Right atrium auricular region (tissue), 2 donors: ENCODE data around the gene FUT6. TPM values are rescaled to one million over a fixed set of nuclear protein-coding genes. Genes with fewer than 3 reads are reported as not detected.

Source experiments
- DNase-seq: peaks from one replicate; pipeline ENCODE4 v3.0.0-alpha.2; 2019; ENCODE audit warnings: low spot score
- H3K27ac ChIP-seq, 2 donors: fragments of 200-600 bp; sonication (generic); 1 replicate in 1 of 2; 2 replicates in 1 of 2; pipeline ENCODE4 v1.5.1; 2016 to 2019
- H3K27me3 ChIP-seq, 2 donors: fragments of 200-600 bp; sonication (generic); one replicate each; pipeline versions ENCODE4 v1.5.1 to v1.6.0; 2017 to 2019
- H3K36me3 ChIP-seq: fragments of 200-600 bp; sonication (generic); one replicate; pipeline ENCODE4 v1.5.1; 2016
- H3K4me1 ChIP-seq, 2 donors: fragments of 200-600 bp; sonication (generic); one replicate each; pipeline versions ENCODE4 v1.5.1 to v1.6.0; 2017 to 2019
- H3K4me3 ChIP-seq, 2 donors: fragments of 200-600 bp; sonication (generic); 1 replicate in 1 of 2; 2 replicates in 1 of 2; pipeline ENCODE4 v1.5.1; 2017 to 2019; ENCODE audit warnings: mild to moderate bottlenecking in 1 of 2, moderate library complexity in 1 of 2
- H3K9me3 ChIP-seq, 2 donors: fragments of 200-600 bp; sonication (generic); one replicate each; pipeline ENCODE4 v1.5.1; 2019
- CTCF ChIP-seq, 2 donors: fragments of 200-600 bp; sonication (generic); IDR thresholded peaks; one replicate each; pipeline ENCODE4 v1.5.1; 2019; ENCODE audit warnings: antibody characterized with exemption in 2 of 2
- total RNA-seq, 2 donors: library from RNA; depleted of rRNA; stranded (reverse); fragments of >200 nt; gene quantifications; one replicate each; pipeline ENCODE4 v1.1.0, GENCODE V29; 2016

Gene FUT6
- total RNA-seq, 2 donors from 2014 or later = not detected

- DNase-seq = no peak
- no peak for TF ChIP-seq CTCF (IDR thresholded peaks at IDR 0.05)
- H3K4me1 ChIP-seq = no peaks in the 10 kb centered on the region
- H3K4me3 ChIP-seq = no peak overlapping the region
- H3K9me3 ChIP-seq = no peaks in the 10 kb centered on the region
- H3K27ac ChIP-seq = no peak overlapping the region
- no peaks in the 10 kb centered on the region for H3K36me3 ChIP-seq
- no peaks in the 10 kb centered on the region for H3K27me3 ChIP-seq
Measured at GRCh38 chr19:5870986-5871394, 31.5 kb upstream of the FUT6 start.

GRCh38 chr19:5867201-5868136, 28.0 kb upstream of the FUT6 start:
- Histone ChIP-seq H3K36me3 (no peaks in the 10 kb centered on the region), H3K4me3 (no peak overlapping the region), H3K27ac (no peak overlapping the region), H3K4me1 (no peaks in the 10 kb centered on the region), H3K27me3 (no peaks in the 10 kb centered on the region), H3K9me3 (no peaks in the 10 kb centered on the region)
- TF ChIP-seq CTCF (IDR thresholded peaks at IDR 0.05) = no peak
- no peak for DNase-seq

GRCh38 chr19:5865772-5866171, 26.3 kb upstream of the FUT6 start:
- Histone ChIP-seq H3K36me3 (no peaks in the 10 kb centered on the region), H3K4me1 (no peaks in the 10 kb centered on the region), H3K4me3 (no peak overlapping the region), H3K27ac (no peak overlapping the region), H3K27me3 (no peaks in the 10 kb centered on the region), H3K9me3 (no peaks in the 10 kb centered on the region)
- TF ChIP-seq CTCF (IDR thresholded peaks at IDR 0.05) = no peak
- no peak for DNase-seq

GRCh38 chr19:5864725-5865486, 25.4 kb upstream of the FUT6 start:
- H3K27ac ChIP-seq = no peak overlapping the region
- H3K9me3 ChIP-seq = no peaks in the 10 kb centered on the region
- H3K4me3 ChIP-seq = no peak overlapping the region
- DNase-seq = no peak
- TF ChIP-seq CTCF (IDR thresholded peaks at IDR 0.05) = peak in 1 of 2 donors; percentile 21
- H3K27me3 ChIP-seq = no peaks in the 10 kb centered on the region
- H3K36me3 ChIP-seq = no peaks in the 10 kb centered on the region
- H3K4me1 ChIP-seq = no peaks in the 10 kb centered on the region

- H3K36me3 ChIP-seq = no peaks in the 10 kb centered on the region
Measured at GRCh38 chr19:5864013-5864720, 24.7 kb upstream of the FUT6 start.

More at GRCh38 chr19:5864013-5864720, 24.7 kb upstream of the FUT6 start:
- no peaks in the 10 kb centered on the region for H3K27me3 ChIP-seq
- H3K4me1 ChIP-seq = no peaks in the 10 kb centered on the region
- no peak for DNase-seq
- TF ChIP-seq CTCF (IDR thresholded peaks at IDR 0.05) = no peak
- H3K9me3 ChIP-seq = no peaks in the 10 kb centered on the region
- H3K4me3 ChIP-seq = no peak overlapping the region
- no peak overlapping the region for H3K27ac ChIP-seq
